Epithelial cell of esophagus (primary cell): Measurements from ENCODE around the gene LY86.

ENCODE experiments used
- DNase-seq: peaks from one replicate; pipeline ENCODE4 v3.0.0; 2010; ENCODE audit warnings: low read depth
- H3K4me3 ChIP-seq: 2 replicates; pipeline ENCODE4 v1.5.1; 2011; ENCODE audit warnings: mild to moderate bottlenecking, low read length, control low read depth
- TF ChIP-seq, protein P1 (sequence below): IDR thresholded peaks from 2 replicates; pipeline ENCODE4 v1.5.1; 2011; ENCODE audit warnings: low read depth, mild to moderate bottlenecking, low read length, control low read depth, inconsistent platforms; ENCODE audit not compliant: insufficient read depth; ENCODE audit errors: missing control alignments

LY86 gene

GRCh38 chr6:6588924-6589709 is 597 bp downstream of the LY86 start:
- DNase-seq, result no peak
- TF ChIP-seq, protein P1, sequence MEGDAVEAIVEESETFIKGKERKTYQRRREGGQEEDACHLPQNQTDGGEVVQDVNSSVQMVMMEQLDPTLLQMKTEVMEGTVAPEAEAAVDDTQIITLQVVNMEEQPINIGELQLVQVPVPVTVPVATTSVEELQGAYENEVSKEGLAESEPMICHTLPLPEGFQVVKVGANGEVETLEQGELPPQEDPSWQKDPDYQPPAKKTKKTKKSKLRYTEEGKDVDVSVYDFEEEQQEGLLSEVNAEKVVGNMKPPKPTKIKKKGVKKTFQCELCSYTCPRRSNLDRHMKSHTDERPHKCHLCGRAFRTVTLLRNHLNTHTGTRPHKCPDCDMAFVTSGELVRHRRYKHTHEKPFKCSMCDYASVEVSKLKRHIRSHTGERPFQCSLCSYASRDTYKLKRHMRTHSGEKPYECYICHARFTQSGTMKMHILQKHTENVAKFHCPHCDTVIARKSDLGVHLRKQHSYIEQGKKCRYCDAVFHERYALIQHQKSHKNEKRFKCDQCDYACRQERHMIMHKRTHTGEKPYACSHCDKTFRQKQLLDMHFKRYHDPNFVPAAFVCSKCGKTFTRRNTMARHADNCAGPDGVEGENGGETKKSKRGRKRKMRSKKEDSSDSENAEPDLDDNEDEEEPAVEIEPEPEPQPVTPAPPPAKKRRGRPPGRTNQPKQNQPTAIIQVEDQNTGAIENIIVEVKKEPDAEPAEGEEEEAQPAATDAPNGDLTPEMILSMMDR, result no peak
- no peak overlapping the region for H3K4me3 ChIP-seq

- no peak overlapping the region for H3K4me3 ChIP-seq
- TF ChIP-seq, protein P1, result no peak
- DNase-seq, result no peak
Observed at GRCh38 chr6:6590530-6590929, 2.0 kb downstream of the LY86 start.

- TF ChIP-seq, protein P1, result no peak
- no peak for DNase-seq
- no peak overlapping the region for H3K4me3 ChIP-seq
Observed at GRCh38 chr6:6591778-6592465, 3.4 kb downstream of the LY86 start.

DNA sequence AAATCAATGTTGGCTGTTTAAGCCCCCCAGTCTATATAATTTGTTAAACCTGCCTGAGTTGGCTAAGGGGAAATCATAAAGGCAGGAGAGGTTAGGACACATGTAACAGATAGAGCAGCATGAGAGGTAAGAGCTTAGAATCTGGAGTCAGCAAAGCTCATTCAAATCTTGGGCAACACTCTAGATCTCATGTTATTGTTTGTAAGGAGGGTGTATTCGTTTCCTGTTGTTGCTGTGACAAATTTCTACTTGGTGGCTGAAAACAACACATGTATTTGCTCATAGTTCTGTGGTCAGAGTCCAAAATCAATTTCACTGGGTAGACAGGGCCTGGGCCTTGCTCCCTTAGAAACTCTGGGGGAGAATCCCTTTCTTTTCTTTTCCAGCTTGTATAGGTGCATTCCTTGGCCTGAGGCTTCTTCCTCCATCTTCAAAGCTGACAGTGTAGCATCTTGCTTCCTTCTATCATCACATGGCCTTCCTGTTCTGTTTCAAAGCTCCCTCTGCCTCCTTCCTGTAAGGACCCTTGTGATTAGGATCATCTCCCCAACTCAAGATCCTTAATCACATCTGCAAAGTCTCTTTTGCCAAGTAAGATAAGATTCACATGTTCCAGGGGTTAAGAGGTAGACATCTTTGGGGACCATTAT is 4.4 kb downstream of the LY86 start:
- TF ChIP-seq, protein P1, result no peak
- H3K4me3 ChIP-seq, result no peak overlapping the region
- DNase-seq, result no peak

DNA sequence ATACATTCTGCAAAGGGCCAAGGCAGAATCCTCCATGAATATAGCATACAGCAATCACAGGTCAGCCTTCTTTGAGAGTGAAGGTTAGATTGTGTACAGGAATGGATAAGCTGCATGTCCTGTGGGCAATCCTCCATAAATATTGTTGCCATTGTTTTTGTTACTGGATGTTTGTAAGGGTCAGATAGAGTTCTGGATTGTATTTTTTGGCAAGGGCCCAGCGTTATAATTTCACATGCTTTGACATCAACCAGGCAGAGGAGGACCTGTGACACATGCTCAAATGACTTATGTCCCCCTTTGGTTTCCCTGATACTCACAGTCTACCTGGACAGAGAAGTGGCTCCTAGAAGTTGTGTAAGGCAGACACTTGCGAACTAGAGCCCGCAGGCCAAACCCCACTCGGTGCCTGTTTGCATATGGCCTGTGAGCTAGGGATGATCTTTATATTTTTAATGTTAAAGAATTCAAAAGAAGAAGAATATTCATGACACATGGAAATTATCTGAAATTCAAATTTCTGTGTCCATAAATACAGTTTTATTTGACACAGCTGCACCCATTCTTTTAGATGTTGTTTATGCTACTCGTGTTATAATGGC is 5.4 kb downstream of the LY86 start:
- no peak for DNase-seq
- TF ChIP-seq, protein P1, result no peak
- no peak overlapping the region for H3K4me3 ChIP-seq

- TF ChIP-seq, protein P1, result no peak
- no peak for DNase-seq
- H3K4me3 ChIP-seq, result no peak overlapping the region
Observed at GRCh38 chr6:6595025-6595424, 6.5 kb downstream of the LY86 start.
